Neural crest cell (in vitro differentiated cells): ENCODE results near the gene OR10AD1. TPM values are rescaled to one million over a fixed set of nuclear protein-coding genes. Genes with fewer than 3 reads are reported as not detected.
"Not testable (repeated sequence)": the region's sequence is repeated elsewhere in the genome, so short reads cannot be mapped to it uniquely, and the experiment has no call there.

Experiments used
- DNase-seq: peaks from one replicate; pipeline ENCODE4 v3.0.0; 2021; ENCODE audit warnings: low read depth, mixed read lengths, low spot score
- H3K27ac Mint-ChIP-seq: one replicate; pipeline ENCODE4 v1.8.0; 2021; ENCODE audit warnings: mild to moderate bottlenecking, mixed read lengths; ENCODE audit not compliant: unreplicated experiment
- H3K27me3 Mint-ChIP-seq: 2 replicates; pipeline ENCODE4 v1.8.0; 2021; ENCODE audit warnings: low read depth, mild to moderate bottlenecking, mixed read lengths
- H3K36me3 Mint-ChIP-seq: 2 replicates; pipeline ENCODE4 v1.8.0; 2021; ENCODE audit warnings: low read depth, mild to moderate bottlenecking, mixed read lengths
- H3K4me1 Mint-ChIP-seq: 2 replicates; pipeline ENCODE4 v1.8.0; 2021; ENCODE audit warnings: mixed read lengths
- H3K4me3 Mint-ChIP-seq: one replicate; pipeline ENCODE4 v1.8.0; 2021; ENCODE audit warnings: mild to moderate bottlenecking, mixed read lengths
- H3K9me3 Mint-ChIP-seq: 2 replicates; pipeline ENCODE4 v1.8.0; 2021; ENCODE audit warnings: mixed read lengths
- CTCF ChIP-seq: fragments of 200-600 bp; sonication (generic); conservative IDR thresholded peaks from 2 replicates; pipeline ENCODE4 v1.5.0; 2021; ENCODE audit warnings: antibody characterized with exemption, mild to moderate bottlenecking
- total RNA-seq: library from RNA; stranded (reverse); gene quantifications from 2 replicates; pipeline ENCODE4 v1.2.1, GENCODE V29; 2021

The OR10AD1 gene
- total RNA-seq, 1 donor from 2014 or later, result not detected

GRCh38 chr12:48221645-48222044 lies 18.6 kb upstream of the OR10AD1 start:
- TF ChIP-seq CTCF, result no peak
- Mint-ChIP-seq H3K9me3 (peaks cover 2% of the 10 kb centered on the region), H3K36me3 (peaks cover 1% of the 10 kb centered on the region), H3K27me3 (peaks cover 8% of the 10 kb centered on the region), H3K4me1 (no peaks in the 10 kb centered on the region), H3K27ac (no peak overlapping the region), H3K4me3 (no peak overlapping the region)
- no peak for DNase-seq

DNA sequence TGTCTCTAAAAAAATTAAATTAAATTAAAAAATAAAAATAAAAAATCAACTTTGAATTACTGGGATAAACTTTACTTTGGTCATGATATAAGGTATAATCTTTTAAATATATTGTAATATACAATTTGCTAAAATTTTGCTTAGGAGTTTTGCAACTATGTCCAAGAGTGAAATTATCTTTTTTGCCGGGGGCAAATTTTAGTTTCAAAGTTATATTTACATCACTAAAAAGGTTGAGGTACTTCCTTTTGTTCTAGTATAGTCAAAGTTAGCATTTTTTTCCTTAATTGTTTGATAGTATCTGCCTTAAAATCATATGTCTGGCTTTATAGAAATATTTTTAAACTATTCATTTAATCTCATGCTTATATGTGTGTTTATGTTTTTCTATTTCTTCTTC lies 17.6 kb upstream of the OR10AD1 start:
- Mint-ChIP-seq H3K9me3 (no peaks in the 10 kb centered on the region), H3K36me3 (no peaks in the 10 kb centered on the region), H3K27ac (no peak overlapping the region), H3K4me3 (no peak overlapping the region), H3K4me1 (no peaks in the 10 kb centered on the region), H3K27me3 (peaks cover 4% of the 10 kb centered on the region)
- no peak for TF ChIP-seq CTCF
- DNase-seq, result no peak

DNA sequence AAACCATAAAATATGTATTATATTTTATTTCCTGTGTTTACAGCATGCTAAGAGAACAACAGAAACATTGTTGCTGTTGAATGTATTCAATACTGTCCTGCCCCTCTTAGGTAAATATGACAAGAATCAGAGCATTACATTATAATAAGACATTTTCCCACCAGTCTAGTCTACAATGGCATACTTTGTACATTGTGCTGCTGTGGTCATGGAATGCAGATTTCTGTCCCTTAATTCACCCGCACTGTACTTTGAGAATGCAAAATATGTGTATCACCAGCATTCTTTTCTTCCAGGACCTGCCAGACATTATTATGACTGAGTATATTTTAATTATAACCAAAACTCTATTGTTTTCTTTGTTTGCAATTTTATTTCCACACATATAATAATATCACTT lies 16.5 kb upstream of the OR10AD1 start:
- Mint-ChIP-seq H3K27me3 (peaks cover 2% of the 10 kb centered on the region), H3K4me1 (no peaks in the 10 kb centered on the region), H3K9me3 (no peaks in the 10 kb centered on the region), H3K4me3 (no peak overlapping the region), H3K36me3 (no peaks in the 10 kb centered on the region), H3K27ac (no peak overlapping the region)
- TF ChIP-seq CTCF, result no peak
- no peak for DNase-seq

DNA sequence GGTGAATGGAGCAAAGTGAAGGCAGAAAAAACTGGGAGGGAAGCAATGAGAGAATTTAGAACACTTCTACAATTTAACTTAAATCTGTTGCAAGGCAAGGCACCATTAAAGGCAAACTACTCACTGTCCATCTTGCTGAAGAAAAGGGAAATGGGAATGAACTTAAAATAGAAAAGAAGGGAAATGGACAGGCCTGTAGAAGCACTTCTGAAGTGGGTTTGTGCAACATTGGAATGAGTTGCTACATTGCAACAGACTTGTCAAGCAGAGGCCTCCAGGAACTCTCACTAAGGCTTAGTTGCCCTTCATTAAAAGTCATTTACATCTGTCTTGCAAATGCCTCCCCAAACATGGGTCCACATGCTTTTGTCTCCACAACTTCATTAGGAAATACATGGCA lies 13.7 kb upstream of the OR10AD1 start:
- Mint-ChIP-seq H3K4me1 (no peaks in the 10 kb centered on the region), H3K27ac (no peak overlapping the region), H3K36me3 (no peaks in the 10 kb centered on the region), H3K27me3 (peaks cover 13% of the 10 kb centered on the region), H3K9me3 (no peaks in the 10 kb centered on the region), H3K4me3 (no peak overlapping the region)
- no peak for DNase-seq
- TF ChIP-seq CTCF, result no peak

DNA sequence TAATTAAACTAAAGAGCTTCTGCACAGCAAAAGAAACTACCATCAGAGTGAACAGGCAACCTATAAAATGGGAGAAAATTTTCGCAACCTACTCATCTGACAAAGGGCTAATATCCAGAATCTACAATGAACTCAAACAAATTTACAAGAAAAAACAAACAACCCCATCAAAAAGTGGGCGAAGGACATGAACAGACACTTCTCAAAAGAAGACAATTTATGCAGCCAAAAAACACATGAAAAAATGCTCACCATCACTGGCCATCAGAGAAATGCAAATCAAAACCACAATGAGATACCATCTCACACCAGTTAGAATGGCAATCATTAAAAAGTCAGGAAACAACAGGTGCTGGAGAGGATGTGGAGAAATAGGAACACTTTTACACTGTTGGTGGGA lies 6.4 kb upstream of the OR10AD1 start:
- DNase-seq, H3K27ac Mint-ChIP-seq, H3K4me3 Mint-ChIP-seq, H3K4me1 Mint-ChIP-seq: not testable (repeated sequence)
- H3K27me3 Mint-ChIP-seq, result peaks cover 13% of the 10 kb centered on the region
- peaks cover 21% of the 10 kb centered on the region for H3K36me3 Mint-ChIP-seq
- peaks cover 12% of the 10 kb centered on the region for H3K9me3 Mint-ChIP-seq

DNA sequence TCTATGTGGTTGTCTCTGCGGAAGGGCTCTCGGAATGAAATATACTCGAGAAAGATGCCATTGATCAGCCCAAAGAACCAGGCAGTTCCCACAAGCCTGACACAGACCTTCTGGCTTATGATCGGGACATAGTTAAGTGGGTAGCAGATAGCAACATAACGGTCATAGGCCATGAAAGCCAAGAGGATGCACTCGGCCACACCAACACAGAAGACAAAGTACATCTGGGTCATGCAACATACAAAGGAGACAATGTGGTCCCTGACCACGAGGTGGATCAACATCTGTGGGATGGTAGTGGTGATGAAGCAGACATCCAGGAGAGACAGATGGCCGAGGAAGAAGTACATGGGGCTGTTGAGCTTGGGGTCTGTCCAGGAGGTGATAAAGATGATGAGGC lies 326 bp downstream of the OR10AD1 start:
- peaks cover 34% of the 10 kb centered on the region for H3K9me3 Mint-ChIP-seq
- H3K4me1 Mint-ChIP-seq, result peaks cover 5% of the 10 kb centered on the region
- no peak overlapping the region for H3K27ac Mint-ChIP-seq
- no peak for DNase-seq
- no peak overlapping the region for H3K4me3 Mint-ChIP-seq
- no peak for TF ChIP-seq CTCF
- H3K27me3 Mint-ChIP-seq, result no peaks in the 10 kb centered on the region
- H3K36me3 Mint-ChIP-seq, result peaks cover 39% of the 10 kb centered on the region
